ENCODE results near the gene SSTR4.

The SSTR4 gene

GRCh38 chr20:23043376-23043775 is 8.3 kb downstream of the SSTR4 start:
- no peak for DNase-seq (ENCODE audit: low read depth)

GRCh38 chr20:23046431-23046830 is 11.3 kb downstream of the SSTR4 start:
- DNase-seq (ENCODE audit: low read depth) = no peak

GRCh38 chr20:23047001-23047737 is 12.1 kb downstream of the SSTR4 start:
- no peak for DNase-seq (ENCODE audit: low read depth)

- no peak for DNase-seq (ENCODE audit: low read depth)
Observed at GRCh38 chr20:23047738-23048214, 12.7 kb downstream of the SSTR4 start.

GRCh38 chr20:23048283-23049200 is 13.4 kb downstream of the SSTR4 start:
- no peak for DNase-seq (ENCODE audit: low read depth)

- no peak for DNase-seq (ENCODE audit: low read depth)
Observed at GRCh38 chr20:23049201-23050075, 14.3 kb downstream of the SSTR4 start, which contains the start of gene THBD. Gene THBD, minus strand, starts transcription at chr20:23049672. Its CDS starts 168 bp downstream, at chr20:23049504.

GRCh38 chr20:23050076-23050838 is 15.1 kb downstream of the SSTR4 start:
- no peak for DNase-seq (ENCODE audit: low read depth)

- DNase-seq (ENCODE audit: low read depth) = no peak
Observed at GRCh38 chr20:23050847-23051627, 15.9 kb downstream of the SSTR4 start.

- DNase-seq (ENCODE audit: low read depth) = no peak
Observed at GRCh38 chr20:23052904-23053303, 17.8 kb downstream of the SSTR4 start.

- DNase-seq (ENCODE audit: low read depth) = no peak
Observed at GRCh38 chr20:23058240-23058639, 23.1 kb downstream of the SSTR4 start.

- no peak for DNase-seq (ENCODE audit: low read depth)
Observed at GRCh38 chr20:23059001-23059400, 23.9 kb downstream of the SSTR4 start.

- no peak for DNase-seq (ENCODE audit: low read depth)
Observed at GRCh38 chr20:23059846-23060245, 24.7 kb downstream of the SSTR4 start.

GRCh38 chr20:23060629-23061028 is 25.5 kb downstream of the SSTR4 start:
- DNase-seq (ENCODE audit: low read depth) = no peak

- no peak for DNase-seq (ENCODE audit: low read depth)
Observed at GRCh38 chr20:23061262-23061661, 26.1 kb downstream of the SSTR4 start.

- DNase-seq (ENCODE audit: low read depth) = no peak
Observed at GRCh38 chr20:23061734-23062561, 26.8 kb downstream of the SSTR4 start.

- DNase-seq (ENCODE audit: low read depth) = no peak
Observed at GRCh38 chr20:23062632-23063031, 27.5 kb downstream of the SSTR4 start.

GRCh38 chr20:23063168-23063567 is 28.1 kb downstream of the SSTR4 start:
- DNase-seq (ENCODE audit: low read depth) = no peak

- no peak for DNase-seq (ENCODE audit: low read depth)
Observed at GRCh38 chr20:23063581-23063980, 28.5 kb downstream of the SSTR4 start.

Data from CMK (cell line).